ENCODE results near the gene TENM3. TPM values are rescaled to one million over a fixed set of nuclear protein-coding genes. Genes with fewer than 3 reads are reported as not detected.

The TENM3 gene
- total RNA-seq, 1 donor from 2014 or later, result 38.1 TPM

GRCh38 chr4:182604953-182605352 is 361.8 kb downstream of the TENM3 start:
- no peak for DNase-seq (ENCODE audit: low spot score)

DNA sequence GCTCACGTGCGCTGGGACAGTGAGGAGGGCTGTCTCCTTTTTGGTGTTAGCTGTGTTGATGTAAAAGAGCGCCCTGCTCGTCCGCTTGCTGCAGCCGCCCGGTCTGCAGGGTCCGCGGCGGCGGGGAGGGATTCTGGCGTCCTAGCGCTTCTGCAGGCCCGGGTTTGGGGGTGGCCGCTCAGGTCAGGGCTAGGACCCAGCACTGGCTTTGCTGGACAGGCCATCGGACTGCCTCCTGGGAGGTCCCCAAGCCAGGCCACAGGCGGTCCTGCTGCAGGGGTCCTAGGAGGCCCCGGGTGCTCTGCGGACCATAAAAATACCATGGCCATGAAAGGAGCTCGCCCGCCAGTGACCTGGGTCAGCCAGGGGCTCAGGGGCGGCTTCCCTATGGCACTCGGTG is 365.3 kb downstream of the TENM3 start:
- no peak for DNase-seq (ENCODE audit: low spot score)

- no peak for DNase-seq (ENCODE audit: low spot score)
These were observed 373.3 kb downstream of the TENM3 start for GRCh38 chr4:182616476-182616875.

DNA sequence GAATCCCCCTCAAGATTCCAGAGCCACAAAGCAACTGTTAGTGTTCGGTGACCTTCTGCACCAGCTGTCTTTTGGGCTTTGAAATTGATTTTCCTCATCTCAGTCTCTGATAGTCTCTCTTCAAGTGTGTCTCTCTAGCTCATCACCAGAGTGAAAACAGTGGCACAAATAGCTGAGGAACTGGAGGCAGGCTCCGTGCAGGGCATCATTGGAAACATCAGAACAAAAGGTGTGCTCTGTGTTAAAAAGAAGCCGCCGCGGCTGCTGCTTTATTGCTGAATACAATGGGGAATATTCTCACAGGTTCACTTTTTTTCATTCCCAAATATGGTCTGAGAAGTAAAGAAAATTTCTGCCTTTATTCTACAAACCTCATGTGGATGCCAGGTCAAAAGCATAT is 376.5 kb downstream of the TENM3 start:
- no peak for DNase-seq (ENCODE audit: low spot score)

DNA sequence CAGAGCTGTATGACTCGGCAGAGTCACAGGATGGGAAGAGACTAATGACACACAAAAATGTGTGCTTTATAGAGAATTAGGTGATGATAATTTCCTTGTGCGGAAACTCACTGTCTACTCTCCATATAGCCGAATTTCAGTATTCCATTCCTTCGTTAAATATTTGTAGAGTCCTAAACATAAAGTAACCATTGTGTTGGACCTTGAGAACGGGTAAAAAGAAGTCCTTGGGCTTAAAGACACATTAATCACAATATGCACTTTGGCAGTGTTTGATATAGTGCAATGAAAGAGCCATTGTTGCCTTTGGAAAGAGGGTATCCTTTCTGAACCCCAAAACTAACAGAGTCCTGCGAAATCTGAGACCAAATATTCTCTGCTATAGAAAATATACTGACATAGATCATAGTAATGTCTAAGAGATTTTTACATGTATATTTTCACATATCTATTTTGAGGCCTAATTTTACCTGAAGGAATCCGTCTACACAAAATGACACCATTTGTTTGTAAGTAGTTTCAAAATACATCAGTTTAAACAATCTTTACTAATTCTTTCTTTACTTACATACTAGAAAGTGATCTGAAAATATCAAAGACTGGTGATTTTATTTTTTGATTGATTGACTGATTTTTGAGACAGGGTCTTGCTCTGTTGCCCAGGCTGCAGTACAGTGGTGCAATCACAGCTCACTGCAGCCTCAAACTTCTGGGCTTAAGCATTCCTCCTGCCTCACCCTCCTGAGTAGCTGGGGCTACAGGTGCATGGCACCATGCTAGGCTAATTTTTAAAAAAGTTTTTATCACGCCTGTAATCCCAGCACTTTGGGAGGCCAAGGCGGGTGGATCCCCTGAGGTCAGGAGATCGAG is 377.1 kb downstream of the TENM3 start:
- DNase-seq (ENCODE audit: low spot score), result no peak

GRCh38 chr4:182624281-182624680 is 381.1 kb downstream of the TENM3 start:
- no peak for DNase-seq (ENCODE audit: low spot score)

DNA sequence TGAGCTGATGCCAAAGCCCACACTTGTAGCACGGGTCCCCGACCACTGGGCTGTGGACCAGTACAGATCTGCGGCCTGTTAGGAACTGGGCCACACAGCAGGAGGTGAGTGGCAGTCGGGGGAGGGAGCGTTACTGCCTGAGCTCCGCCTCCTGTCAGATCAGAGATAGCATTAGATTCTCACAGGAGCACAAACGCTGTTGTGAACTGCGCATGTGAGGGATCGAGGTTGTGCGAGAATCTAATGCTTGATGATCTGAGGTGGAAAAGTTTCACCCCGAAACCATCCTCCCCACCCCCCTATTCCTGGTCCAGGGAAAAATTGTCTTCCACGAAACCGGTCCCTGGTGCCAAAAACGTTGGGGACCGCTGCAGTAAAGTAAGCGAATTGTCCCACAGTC is 382.0 kb downstream of the TENM3 start:
- DNase-seq (ENCODE audit: low spot score), result no peak

DNA sequence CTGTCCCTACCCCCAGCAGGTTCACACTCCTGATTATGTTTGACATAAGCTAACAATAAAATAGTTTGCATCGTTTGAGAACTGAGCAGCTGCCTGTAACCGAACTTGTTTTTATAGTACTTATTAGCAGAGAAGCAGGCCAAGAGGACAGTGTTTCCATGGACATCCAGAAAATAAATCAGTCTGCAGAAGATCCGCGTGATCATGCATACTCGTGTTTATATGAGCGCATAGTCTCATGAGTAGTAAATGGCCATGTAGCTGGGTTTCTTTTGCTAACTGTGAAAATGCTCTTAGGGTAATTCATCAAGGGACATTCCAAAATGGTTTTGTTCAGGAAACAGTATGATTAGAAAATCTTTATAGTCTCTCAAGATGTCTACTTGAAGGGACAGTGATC is 384.8 kb downstream of the TENM3 start:
- DNase-seq (ENCODE audit: low spot score), result no peak

GRCh38 chr4:182628544-182628943 is 385.3 kb downstream of the TENM3 start:
- DNase-seq (ENCODE audit: low spot score), result no peak

- DNase-seq (ENCODE audit: low spot score), result no peak
These were observed 385.9 kb downstream of the TENM3 start for GRCh38 chr4:182629096-182629495.

- no peak for DNase-seq (ENCODE audit: low spot score)
These were observed 397.3 kb downstream of the TENM3 start for GRCh38 chr4:182640491-182640890.

DNA sequence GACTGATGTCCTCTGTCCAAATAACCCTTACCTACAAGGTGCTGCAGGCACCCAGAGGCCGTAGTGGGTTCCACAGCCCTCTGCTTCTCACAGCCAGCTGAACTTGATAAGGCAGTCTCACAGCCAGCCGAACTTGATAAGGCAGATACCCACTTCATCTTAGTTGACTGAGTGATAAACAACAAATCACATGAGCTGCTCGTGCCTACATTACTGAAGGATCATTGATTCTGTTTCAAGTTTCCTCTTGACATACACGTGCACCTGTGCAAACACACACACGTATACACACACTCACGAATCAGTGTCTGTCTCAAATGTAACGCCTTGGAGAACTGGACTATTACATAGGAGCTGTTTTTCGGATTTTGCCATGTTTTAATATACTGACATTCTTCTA is 397.7 kb downstream of the TENM3 start:
- DNase-seq (ENCODE audit: low spot score), result no peak

- DNase-seq (ENCODE audit: low spot score), result no peak
These were observed 399.6 kb downstream of the TENM3 start for GRCh38 chr4:182642831-182643230.

DNA sequence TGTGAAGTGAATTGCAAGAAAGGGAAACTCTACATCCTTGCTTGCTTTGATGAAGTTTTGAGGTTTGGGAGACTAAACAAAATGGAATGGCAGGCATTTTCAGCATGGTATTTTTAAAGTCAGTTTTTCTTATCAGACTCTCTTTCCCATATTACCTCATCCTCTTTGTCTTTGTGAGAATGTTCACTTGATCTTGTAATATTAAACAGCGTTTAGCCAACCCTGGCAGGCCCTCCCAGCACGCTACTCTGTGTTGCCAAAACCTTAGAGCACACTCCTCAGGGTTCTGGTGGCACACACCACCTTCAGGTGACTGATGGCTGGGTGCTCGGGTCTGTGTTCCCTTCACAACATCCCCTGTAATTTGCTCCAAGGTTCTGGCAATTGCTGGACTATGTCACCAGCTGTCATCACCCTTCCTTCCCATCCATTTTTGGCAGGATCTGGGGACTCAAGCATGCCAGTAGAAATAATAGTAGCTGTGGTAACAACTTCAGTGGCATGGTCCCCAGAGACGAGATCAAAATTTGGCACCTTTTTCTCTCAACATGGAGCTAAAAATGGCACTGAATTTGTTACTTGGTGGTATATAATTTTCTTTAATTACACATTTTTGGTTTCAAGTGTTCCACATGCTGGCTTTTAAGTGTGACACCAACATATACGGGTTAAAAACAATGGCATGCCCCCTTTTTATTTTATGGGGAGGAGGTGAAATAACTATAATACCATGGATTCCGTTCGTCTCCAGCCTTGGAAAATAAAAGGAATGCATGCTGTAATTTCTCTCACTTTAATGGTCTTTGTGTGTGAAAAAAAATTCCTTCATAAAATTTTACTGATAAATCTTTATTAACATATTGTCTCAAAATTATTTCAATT is 400.8 kb downstream of the TENM3 start:
- no peak for DNase-seq (ENCODE audit: low spot score)

DNA sequence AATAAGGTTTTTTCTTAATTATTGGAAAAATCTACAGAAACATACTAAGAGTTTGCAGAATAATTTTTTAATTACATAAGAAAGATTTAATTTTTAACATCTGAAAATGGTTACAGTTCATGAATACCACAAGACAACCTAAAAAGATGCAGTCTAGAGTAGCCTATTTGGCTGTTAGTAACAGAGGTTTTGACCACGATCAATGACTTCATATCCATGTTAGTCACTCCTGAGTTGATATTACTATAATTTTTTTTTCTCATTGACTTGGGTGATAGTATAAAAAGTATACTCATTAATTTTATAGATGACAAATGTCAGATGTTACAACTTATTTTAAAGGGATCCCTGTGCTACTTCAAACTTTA is 401.5 kb downstream of the TENM3 start:
- DNase-seq (ENCODE audit: low spot score), result no peak

GRCh38 chr4:182645511-182645910 is 402.3 kb downstream of the TENM3 start:
- DNase-seq (ENCODE audit: low spot score), result no peak

DNA sequence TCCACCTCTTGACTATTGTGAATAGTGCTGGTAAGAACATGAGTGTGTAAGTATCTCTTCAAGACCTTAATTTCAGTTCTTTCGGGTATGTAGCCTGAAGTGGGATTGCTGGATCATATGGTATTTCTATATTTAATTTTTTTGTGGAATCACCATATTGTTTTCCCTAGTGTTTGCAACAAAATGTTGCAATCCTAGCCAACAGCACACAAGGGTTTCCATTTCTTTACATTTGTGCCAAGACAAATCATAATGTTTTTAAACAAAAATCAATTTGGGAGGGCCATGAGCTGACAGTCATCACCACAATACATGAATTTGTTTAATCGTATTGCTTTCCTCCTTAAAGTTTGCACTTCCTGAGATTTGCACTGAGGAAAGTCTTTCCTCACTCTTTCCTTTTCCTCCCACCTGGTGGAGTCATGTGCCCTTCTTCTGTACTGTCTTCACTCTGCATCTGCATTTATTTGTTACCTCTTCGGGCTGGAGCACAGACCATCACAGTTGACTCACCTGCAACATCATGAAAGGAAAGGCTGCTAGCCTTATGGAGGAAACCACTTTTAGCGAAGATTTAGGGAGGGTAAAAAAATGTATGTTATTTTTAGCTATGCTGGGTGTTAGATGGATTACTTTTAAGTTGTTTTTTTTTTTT is 404.6 kb downstream of the TENM3 start:
- no peak for DNase-seq (ENCODE audit: low spot score)

DNA sequence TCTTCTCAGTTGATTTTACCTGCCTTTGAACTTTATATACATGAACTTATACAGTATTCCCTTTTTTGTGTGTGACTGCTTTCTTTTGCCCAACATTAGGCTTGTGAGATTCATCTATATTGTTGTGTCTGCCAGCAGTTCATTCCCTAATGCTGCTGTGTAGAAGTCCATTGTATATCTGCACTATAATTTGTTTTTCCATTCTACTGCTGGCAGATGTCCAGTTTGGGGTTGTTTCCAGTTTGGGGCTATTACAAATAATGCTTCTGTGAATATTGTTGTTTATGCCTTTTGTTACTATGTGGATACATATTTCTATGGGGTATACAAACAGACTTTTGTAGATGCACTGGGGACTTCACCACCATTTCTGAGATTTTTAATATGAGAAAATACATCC is 405.6 kb downstream of the TENM3 start:
- no peak for DNase-seq (ENCODE audit: low spot score)

DNA sequence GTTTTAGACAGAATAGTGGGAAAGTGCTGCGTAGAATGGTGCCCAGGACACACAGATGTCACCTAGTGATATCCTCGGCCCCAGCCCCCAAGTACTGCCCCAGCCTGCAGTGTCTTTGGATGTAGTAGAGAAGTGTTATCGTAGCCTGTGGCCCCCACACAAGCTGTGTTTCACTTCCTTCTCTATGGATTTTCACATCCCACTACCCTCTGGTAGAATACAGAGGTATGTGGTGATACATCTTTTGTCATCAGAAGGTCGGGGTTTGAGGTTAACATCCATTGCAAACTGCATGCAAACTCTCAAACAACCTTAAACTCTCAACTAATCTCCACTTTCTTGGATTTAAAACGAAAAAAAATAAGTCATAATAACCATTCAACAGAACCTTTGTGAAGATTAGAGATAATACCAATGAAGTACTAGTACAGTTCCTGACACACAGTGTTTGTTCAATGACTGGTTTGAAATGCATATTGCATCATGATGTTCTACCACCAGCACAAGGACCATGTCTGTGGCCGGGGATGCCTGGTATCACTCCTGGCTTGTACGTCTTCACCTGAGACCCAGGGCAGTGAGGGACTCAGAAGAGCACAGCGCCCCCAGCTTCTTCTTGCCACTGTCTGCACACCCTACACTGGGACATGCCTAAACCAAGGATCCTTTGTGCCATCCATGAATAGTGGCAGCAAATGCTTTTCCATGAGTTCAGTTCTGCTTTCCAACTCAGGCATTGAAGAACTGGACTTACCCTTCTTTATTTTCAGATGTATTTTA is 406.7 kb downstream of the TENM3 start:
- no peak for DNase-seq (ENCODE audit: low spot score)

DNA sequence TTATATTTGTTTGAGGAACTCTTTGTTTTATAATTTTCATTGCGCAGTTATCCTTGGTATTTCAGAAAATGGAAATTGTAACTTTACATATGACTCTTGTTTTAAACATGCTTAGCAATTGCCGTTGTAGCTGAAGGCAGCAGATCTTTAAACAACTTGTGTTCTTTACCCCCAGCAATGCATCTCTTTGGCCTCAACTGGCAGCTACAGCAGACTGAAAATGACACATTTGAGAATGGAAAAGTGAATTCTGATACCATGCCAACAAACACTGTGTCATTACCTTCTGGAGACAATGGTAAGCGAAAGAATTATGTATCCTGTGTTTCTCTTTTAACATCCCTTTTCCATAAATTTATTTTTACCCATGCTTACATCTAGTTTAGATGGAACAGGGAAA is 410.4 kb downstream of the TENM3 start:
- no peak for DNase-seq (ENCODE audit: low spot score)

GRCh38 chr4:182655340-182655739 is 412.1 kb downstream of the TENM3 start:
- DNase-seq (ENCODE audit: low spot score), result no peak

Data from mesenteric fat pad (tissue), 1 donor.